HL-60 (cell line): Measurements from ENCODE around the gene NT5DC2.

Experiments used
- DNase-seq, 2 experiments: peaks; one replicate each; pipeline ENCODE4 v3.0.0-alpha.2; 2010 to 2020; ENCODE audit warnings: low read depth in 1 of 2, low spot score in 1 of 2
- H3K27ac ChIP-seq: fragments of 250-450 bp; sonication (Bioruptor Pico); replicated peaks from 2 replicates; pipeline ENCODE4 v1.5.1; 2020; ENCODE audit warnings: mild to moderate bottlenecking, moderate library complexity
- H3K27me3 ChIP-seq: fragments of 250-450 bp; sonication (Bioruptor Pico); 2 replicates; pipeline ENCODE4 v1.5.1; 2021; ENCODE audit warnings: mild to moderate bottlenecking, moderate library complexity; ENCODE audit not compliant: insufficient read depth, poor library complexity, severe bottlenecking
- H3K4me3 ChIP-seq: replicated peaks from 2 replicates; pipeline ENCODE4 v1.5.1; 2011; ENCODE audit warnings: mild to moderate bottlenecking, control low read depth, low read length; ENCODE audit not compliant: insufficient read depth
- GABPA ChIP-seq: IDR thresholded peaks from 2 replicates; pipeline ENCODE4 v1.6.1; 2012; ENCODE audit warnings: low read depth
- POLR2AphosphoS5 ChIP-seq: IDR thresholded peaks from 2 replicates; pipeline ENCODE4 v1.6.1; 2012; ENCODE audit warnings: low read depth
- SPI1 ChIP-seq: IDR thresholded peaks from 2 replicates; pipeline ENCODE4 v1.6.1; 2012; ENCODE audit warnings: low read depth, mild to moderate bottlenecking, borderline replicate concordance
- TF ChIP-seq, protein P1 (sequence below): IDR thresholded peaks from 2 replicates; pipeline ENCODE4 v1.6.1; 2012; ENCODE audit warnings: low read depth; ENCODE audit not compliant: insufficient replicate concordance
- TF ChIP-seq, protein P2 (sequence below): IDR thresholded peaks from one replicate; pipeline ENCODE4 v1.5.1; 2011; ENCODE audit warnings: low read length, control low read depth, inconsistent platforms; ENCODE audit not compliant: insufficient read depth

The NT5DC2 gene

DNA sequence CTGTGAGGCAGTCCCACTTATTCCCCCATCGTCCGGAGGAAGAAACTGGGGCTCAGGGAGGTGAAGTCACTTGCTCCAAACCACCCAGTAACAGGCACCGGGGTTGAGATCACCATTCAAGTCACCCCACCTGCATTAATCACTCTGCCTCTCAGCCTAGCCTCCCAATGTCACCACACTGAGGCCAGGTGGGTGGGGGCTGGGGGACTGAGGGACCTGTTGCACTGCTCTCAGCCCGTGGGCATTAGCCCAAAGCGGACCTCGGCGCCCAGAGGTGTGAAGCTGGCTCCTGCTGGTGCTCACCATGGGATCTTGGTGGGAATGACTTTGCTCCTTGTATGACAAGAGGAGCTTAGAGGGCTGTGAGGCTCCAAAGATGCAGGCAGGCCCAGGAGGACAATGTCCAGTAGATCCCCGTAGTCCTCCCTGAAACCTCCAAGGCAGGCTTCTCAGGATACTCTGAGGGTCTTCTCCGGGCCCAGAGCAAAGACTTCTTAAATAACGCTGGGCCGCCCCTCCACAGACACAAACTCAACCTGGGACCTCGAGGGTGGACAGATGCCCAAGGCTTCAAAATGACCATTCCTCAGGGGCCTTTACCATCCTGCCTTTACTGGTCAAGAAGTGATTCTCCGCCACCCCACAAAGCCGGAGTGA lies 1.7 kb downstream of the NT5DC2 start:
- DNase-seq = no peak
- H3K27ac ChIP-seq = no peak overlapping the region
- TF ChIP-seq GABPA (no peak), POLR2AphosphoS5 (no peak), SPI1 (no peak)
- TF ChIP-seq, protein P1, sequence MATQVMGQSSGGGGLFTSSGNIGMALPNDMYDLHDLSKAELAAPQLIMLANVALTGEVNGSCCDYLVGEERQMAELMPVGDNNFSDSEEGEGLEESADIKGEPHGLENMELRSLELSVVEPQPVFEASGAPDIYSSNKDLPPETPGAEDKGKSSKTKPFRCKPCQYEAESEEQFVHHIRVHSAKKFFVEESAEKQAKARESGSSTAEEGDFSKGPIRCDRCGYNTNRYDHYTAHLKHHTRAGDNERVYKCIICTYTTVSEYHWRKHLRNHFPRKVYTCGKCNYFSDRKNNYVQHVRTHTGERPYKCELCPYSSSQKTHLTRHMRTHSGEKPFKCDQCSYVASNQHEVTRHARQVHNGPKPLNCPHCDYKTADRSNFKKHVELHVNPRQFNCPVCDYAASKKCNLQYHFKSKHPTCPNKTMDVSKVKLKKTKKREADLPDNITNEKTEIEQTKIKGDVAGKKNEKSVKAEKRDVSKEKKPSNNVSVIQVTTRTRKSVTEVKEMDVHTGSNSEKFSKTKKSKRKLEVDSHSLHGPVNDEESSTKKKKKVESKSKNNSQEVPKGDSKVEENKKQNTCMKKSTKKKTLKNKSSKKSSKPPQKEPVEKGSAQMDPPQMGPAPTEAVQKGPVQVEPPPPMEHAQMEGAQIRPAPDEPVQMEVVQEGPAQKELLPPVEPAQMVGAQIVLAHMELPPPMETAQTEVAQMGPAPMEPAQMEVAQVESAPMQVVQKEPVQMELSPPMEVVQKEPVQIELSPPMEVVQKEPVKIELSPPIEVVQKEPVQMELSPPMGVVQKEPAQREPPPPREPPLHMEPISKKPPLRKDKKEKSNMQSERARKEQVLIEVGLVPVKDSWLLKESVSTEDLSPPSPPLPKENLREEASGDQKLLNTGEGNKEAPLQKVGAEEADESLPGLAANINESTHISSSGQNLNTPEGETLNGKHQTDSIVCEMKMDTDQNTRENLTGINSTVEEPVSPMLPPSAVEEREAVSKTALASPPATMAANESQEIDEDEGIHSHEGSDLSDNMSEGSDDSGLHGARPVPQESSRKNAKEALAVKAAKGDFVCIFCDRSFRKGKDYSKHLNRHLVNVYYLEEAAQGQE = no peak
- TF ChIP-seq, protein P2, sequence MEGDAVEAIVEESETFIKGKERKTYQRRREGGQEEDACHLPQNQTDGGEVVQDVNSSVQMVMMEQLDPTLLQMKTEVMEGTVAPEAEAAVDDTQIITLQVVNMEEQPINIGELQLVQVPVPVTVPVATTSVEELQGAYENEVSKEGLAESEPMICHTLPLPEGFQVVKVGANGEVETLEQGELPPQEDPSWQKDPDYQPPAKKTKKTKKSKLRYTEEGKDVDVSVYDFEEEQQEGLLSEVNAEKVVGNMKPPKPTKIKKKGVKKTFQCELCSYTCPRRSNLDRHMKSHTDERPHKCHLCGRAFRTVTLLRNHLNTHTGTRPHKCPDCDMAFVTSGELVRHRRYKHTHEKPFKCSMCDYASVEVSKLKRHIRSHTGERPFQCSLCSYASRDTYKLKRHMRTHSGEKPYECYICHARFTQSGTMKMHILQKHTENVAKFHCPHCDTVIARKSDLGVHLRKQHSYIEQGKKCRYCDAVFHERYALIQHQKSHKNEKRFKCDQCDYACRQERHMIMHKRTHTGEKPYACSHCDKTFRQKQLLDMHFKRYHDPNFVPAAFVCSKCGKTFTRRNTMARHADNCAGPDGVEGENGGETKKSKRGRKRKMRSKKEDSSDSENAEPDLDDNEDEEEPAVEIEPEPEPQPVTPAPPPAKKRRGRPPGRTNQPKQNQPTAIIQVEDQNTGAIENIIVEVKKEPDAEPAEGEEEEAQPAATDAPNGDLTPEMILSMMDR = no peak
- peak overlapping the region; percentile 59 for H3K4me3 ChIP-seq
- H3K27me3 ChIP-seq = no peaks in the 10 kb centered on the region

DNA sequence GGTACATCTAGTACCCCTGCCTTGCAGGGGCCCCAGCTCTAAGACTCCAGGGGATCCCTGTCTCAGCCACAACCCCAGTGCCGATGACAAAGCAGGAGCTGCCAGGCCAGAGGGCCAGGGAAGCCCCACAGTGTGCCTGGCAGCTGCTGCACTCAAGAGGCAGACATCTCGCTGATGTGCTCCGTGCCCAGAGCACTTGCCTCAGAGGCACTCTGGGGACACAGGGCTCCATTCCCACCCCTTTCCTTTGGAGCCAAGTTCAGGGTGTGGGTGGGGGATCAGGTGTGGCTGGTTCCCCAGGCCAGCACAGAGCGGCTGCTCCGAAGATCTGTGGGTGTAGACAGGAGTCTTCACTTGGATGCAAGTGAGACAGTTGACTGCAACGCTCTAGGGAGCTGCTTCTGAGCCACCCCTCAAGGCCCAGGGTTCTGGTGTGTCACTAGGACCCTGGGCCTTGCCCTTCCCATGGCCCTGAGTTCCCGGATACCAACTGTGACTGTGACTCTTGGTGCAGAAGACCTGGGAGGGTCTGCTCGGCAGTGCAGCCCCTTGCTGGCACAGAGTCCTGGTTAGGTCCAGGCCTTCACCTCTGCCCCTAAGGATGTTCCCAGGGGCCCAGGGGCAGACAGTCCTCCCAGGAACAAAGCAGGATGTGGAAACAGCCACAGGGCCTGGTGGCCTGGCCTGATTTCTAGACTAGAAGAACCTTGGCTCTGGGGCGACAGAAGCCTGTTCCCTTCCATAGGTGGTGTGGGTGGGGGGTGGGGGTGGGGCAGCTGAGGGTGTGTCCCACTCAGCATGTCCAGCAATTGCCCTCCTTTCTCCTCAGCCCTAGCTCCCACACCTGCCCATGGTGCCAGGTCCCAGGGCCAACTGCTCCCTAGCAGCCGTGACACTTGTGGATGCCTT lies 2.5 kb downstream of the NT5DC2 start:
- Histone ChIP-seq H3K27ac (no peak overlapping the region), H3K4me3 (no peak overlapping the region), H3K27me3 (no peaks in the 10 kb centered on the region)
- no peak for DNase-seq
- TF ChIP-seq POLR2AphosphoS5 (no peak), SPI1 (no peak), GABPA (no peak)
- TF ChIP-seq, protein P1 = no peak
- TF ChIP-seq, protein P2 = no peak

DNA sequence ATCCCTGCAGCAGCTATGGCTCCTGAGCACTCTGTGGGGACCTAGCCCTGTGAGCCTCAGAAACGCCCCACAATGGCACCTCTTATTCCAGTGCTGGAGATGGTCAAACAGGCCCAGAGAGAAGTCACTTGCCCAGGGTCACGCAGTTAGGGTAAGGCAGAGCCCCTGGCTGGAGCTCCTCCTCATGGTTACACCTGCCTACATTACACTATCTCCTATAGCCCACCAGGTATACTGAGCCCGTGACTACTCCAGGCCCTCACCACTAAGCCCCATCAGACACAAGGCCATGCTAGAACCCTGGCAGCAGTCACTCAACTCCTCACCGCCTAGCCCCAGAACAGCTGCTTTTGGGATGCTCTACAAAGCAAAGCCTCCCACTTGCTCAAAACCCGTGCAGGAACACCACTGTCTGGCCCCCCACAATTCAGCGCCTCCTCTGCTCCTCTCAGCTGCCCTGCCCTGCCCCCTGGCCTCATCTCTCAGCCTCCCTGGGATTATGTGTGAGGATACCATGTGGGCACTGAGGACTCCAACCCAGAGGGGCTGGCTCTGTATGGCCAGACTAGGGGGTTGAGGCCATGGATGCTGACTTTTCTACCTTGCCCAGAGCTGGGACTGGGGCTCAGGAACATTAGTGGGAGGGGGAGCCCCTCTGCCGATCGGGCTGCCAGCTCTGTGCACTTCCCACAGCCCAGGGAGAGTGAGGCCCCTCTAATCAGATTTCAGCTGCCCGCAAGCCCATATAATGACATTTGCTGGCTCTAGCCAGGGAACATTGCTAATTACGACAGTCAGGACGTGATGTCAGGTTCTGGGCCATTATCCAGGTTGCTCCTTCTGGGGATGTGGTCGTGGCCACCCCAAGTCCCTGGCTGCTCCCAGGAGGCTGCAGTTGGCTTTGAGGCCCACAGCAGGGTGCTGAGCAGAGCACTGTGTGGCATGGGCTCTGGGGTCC lies 4.0 kb downstream of the NT5DC2 start:
- H3K27me3 ChIP-seq = no peaks in the 10 kb centered on the region
- DNase-seq = no peak
- H3K27ac ChIP-seq = no peak overlapping the region
- no peak overlapping the region for H3K4me3 ChIP-seq
- TF ChIP-seq, protein P1 = no peak
- TF ChIP-seq, protein P2 = no peak
- TF ChIP-seq SPI1 (no peak), GABPA (no peak), POLR2AphosphoS5 (no peak)
